GM12873 (cell line): ENCODE results near the gene MPHOSPH8.
A peak's percentile ranks its signal among the peaks of the same experiment; 100 is the strongest.

Experiments
- TF ChIP-seq, protein P1 (sequence below): IDR thresholded peaks from 2 replicates; pipeline ENCODE4 v1.5.1; 2012; ENCODE audit warnings: low read depth, mild to moderate bottlenecking, moderate library complexity, low read length, control low read depth; ENCODE audit not compliant: insufficient read depth; ENCODE audit errors: missing control alignments

The MPHOSPH8 gene

DNA sequence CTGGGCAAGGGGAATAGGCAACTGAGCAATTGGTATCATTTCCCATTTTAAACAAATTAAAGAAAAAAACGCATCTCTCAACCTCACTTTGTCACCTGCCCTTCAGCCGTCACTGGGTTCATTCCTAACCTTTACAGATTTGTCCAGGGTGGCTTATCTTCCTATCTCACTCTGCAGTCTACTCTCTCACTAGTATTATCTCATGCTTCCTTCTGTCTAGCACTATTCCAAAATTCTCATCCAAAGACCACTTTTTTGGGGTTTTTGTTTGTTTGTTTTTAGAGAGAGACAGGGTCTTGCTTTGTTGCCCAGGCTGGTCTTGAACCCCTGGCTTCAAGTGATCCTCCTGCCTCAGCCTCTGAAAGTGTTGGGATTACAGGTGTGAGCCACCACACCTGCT is 26.7 kb upstream of the MPHOSPH8 start:
- TF ChIP-seq, protein P1, sequence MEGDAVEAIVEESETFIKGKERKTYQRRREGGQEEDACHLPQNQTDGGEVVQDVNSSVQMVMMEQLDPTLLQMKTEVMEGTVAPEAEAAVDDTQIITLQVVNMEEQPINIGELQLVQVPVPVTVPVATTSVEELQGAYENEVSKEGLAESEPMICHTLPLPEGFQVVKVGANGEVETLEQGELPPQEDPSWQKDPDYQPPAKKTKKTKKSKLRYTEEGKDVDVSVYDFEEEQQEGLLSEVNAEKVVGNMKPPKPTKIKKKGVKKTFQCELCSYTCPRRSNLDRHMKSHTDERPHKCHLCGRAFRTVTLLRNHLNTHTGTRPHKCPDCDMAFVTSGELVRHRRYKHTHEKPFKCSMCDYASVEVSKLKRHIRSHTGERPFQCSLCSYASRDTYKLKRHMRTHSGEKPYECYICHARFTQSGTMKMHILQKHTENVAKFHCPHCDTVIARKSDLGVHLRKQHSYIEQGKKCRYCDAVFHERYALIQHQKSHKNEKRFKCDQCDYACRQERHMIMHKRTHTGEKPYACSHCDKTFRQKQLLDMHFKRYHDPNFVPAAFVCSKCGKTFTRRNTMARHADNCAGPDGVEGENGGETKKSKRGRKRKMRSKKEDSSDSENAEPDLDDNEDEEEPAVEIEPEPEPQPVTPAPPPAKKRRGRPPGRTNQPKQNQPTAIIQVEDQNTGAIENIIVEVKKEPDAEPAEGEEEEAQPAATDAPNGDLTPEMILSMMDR: no peak

DNA sequence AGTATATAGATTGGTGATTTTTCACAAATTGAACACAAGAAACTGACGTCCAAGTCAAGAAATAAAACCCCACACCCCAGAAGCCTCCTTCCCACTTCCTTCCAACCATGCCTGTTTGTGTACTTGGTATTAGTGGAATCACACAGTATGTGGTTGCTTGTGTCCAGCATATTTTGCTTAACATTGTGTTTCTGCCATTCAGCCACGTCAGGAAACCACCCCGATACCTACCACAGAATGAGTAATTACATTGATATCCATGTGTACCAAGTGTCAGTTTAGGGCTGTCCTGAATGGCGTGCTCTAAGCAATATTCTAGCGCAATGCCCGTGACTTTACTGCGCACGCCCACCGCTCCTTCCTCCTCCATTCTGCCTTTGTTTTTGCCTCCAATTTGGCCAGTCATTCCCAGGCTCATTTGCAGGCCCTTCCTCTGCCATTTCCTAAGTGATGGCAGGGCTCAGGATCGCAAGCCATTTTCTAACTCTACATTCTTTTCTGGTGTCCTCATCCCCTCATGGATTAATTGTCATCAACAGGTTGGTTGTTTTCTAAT is 25.9 kb upstream of the MPHOSPH8 start:
- TF ChIP-seq, protein P1: no peak

DNA sequence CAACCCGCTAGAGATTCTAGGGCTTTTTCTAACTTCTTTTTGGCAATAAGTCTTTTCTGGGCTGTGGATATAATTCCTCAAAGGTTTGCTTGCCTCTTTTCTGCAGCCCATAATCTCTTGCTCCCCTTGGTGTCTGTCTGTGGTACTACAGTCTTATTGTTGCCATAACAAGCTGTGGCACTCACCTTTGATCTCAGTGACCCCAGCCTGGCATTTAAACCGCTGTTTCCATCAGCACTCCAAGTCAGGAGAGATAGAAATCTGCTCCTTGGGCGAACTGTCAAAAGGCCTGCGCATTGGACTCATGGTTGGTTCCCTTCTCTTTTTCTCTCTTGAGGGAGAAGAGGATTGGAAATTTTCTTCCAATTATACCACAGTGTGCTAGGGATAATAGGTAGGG is 14.5 kb upstream of the MPHOSPH8 start:
- TF ChIP-seq, protein P1: peak; percentile 65

DNA sequence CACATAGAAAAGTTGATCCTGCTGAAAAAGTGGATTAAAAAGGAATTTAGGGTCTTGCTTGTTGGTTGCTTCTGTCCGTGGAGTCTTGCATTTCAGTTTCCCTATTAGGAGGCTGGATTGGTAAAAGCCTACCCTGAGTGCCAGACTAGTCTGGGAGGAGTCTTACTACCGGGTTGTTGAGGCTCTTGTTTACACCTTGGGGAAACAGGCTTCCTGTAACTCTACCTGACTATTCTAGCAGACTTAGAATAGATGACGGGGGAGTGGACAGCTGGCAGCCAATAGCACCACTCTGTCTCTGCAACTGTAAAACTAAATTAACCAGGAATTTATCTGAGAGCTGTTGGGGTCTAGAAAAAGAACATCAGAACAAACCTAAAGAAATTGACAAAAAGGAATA is 11.3 kb upstream of the MPHOSPH8 start:
- TF ChIP-seq, protein P1: no peak

DNA sequence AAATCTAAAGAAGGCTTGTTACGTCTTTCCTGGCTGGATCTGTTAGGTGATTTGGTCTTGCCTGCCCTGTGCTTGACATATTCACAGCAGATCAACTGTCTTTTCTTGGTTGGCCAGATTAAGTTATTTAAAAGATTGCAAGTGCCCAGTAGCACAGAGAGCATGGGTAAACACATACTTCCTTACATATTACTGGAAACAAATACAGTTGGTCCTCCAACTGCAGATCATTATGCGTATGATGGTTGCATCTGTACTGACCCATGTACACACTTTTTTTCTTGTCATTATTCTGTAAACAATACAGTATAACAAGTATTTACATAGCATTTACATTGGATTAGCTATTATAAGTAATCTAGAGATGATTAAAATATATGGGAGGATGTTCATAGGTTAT is 9.2 kb upstream of the MPHOSPH8 start:
- TF ChIP-seq, protein P1: no peak

DNA sequence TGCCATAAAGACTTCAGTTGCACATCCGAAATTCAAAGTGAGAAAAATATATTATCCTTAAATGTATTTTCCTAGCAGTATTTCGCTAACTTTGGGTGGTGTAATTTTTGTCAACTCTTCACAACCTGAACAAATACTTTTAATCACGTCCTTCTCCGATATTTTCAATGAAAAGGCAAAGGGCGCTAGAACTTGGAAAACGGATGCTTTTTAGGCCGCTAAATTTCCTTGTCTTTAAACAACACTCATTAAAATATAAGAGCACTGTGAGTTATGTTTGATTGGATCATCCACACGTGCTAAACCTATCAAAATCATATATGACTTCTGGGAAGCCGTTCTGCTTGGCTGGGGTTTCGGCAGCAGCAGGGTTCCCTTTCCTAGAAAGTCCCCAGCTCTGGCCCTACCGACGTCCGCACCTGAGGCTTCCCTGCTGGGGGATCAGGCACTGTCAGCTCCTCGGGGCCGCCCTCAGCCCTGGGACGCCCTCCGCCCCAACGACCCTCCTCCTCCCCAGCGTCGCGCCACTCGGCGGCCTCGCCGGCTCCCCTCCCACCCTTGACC is 462 bp upstream of the MPHOSPH8 start:
- TF ChIP-seq, protein P1: no peak

DNA sequence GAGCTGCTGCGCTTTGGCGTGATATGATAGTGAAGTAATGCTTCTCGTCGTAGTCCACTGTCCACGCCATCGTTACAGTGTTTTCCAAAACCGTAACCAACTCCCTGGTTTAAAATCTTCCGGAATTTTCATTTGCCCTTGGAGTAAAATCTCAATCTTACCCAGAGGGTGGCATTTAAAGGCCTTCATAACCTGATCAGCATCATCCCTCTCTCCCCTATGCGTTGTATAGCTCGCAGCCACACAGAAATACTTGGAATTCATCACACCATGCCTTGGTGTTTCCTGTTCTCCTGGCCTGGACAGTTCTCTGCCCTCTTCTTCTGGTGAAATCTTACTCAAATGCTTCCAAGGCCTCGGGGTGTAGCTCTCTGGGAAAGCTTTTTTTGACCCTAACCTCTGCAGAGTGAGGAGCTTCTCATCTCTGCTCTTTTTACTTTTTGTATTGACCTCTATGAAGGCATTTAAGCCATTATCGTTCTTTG is 839 bp downstream of the MPHOSPH8 start:
- TF ChIP-seq, protein P1: no peak
